ENCODE results near the gene JCAD.
"Not testable (repeated sequence)": the region's sequence is repeated elsewhere in the genome, so short reads cannot be mapped to it uniquely, and the experiment has no call there.

Gene JCAD

GRCh38 chr10:30059209-30060107 is at the start of gene JCAD:
TSS of gene JCAD (minus strand) at chr10:30059586. CDS start at chr10:30047812, 11,774 bp downstream.
- peak; percentile 37 to 93 (median 64) for DNase-seq
- intact Hi-C loops (cut with DNase I), result no loop called here

GRCh38 chr10:30106987-30107386 is 47.6 kb upstream of the JCAD start:
- DNase-seq, result no peak
- intact Hi-C loops (cut with DNase I), result no loop called here

GRCh38 chr10:30103595-30104320 is 44.4 kb upstream of the JCAD start:
- intact Hi-C loops (cut with DNase I), result no loop called here
- no peak for DNase-seq

DNA sequence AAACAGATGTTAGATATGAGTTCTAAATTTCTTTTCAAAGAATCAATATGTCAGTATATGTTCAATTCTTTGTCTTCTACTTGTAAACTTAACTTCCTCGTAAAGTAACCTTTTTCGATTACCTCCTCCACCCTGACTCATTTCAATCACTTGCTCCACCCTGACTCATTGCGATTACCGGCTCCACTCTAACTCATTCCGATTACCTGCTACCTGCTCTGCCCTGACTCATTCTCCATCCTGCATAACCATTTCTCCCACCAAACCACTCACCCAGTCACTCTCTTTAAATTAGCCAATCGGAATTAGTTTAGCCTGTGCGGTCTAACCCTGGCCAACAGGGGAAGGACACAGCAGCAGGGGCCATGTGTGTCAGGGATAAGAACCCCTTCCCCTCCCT is 40.3 kb upstream of the JCAD start:
- intact Hi-C loops (cut with DNase I); DNase-seq: not testable (repeated sequence)

- intact Hi-C loops (cut with DNase I), result no loop called here
These were observed 39.7 kb upstream of the JCAD start for GRCh38 chr10:30099101-30099500.

GRCh38 chr10:30098629-30099028 is 39.2 kb upstream of the JCAD start:
- DNase-seq, result no peak
- intact Hi-C loops (cut with DNase I), result no loop called here

More at GRCh38 chr10:30099101-30099500, 39.7 kb upstream of the JCAD start:
- no peak for DNase-seq

DNA sequence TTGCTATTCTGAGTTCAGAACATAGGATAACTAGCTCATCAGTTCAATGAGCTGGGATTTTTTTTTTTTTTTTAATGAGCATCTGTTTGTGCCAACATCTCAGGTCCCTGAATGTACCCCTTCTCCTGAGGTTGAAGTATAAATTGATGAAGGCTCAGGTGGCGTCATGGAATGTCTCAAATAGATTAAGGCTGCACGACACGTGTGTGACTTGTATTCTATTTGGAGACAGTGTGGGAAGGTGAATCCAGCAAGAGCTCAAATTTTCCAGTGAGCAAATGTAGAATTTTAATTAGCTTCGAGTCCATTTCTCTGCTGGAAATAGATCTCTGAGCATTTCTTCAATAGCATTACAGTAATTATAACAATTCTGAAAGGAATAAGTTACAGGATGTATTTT is 37.2 kb upstream of the JCAD start:
- DNase-seq, result no peak
- intact Hi-C loops (cut with DNase I), result no loop called here

GRCh38 chr10:30095631-30096422 is 36.4 kb upstream of the JCAD start:
- no peak for DNase-seq
- intact Hi-C loops (cut with DNase I), result no loop called here

DNA sequence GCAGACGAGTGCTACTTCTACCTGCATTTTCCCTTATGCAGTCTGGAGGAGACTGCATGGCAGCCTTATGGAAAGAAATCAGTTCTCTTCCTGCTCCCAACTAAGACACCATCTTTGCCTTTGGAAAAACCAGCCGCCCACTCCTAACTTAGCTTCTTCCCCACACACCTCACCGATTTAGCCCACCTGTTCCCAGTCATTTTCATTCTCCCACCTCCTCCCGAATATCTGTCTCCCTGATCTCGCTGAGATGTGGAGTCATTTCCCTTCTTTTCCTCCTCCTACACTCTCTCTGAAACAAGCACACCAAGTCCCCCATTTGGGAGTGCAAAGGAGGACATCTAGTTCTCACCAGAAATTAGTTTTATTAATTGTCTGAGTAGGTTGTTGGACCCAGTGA is 35.2 kb upstream of the JCAD start:
- intact Hi-C loops (cut with DNase I), result no loop called here
- no peak for DNase-seq

- no peak for DNase-seq
- intact Hi-C loops (cut with DNase I), result no loop called here
These were observed 34.0 kb upstream of the JCAD start for GRCh38 chr10:30093303-30093950.

- intact Hi-C loops (cut with DNase I), result no loop called here
- peak in 2 of 10 donors; percentile 16 to 22 for DNase-seq
These were observed 32.9 kb upstream of the JCAD start for GRCh38 chr10:30092151-30092790.

DNA sequence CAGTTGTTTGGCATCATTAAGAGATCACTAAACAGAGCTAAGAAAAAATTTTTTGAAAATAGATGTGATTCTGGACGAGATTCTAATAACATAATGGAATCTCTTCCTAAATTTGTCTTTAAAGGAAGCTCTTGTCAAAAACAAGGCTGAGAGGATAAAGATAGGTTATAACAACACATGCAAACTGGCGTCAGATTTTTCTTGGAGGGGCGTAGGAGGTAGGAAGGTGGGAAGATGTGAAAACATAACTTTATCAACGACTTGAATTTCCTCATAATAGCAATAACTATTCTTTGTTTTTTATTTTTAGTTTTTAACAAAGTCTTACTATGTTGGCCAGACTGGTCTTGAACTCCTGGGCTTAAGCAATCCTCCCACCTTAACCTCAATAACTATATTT is 31.8 kb upstream of the JCAD start:
- intact Hi-C loops (cut with DNase I), result no loop called here
- no peak for DNase-seq

GRCh38 chr10:30088178-30088577 is 28.8 kb upstream of the JCAD start:
- DNase-seq, result no peak
- intact Hi-C loops (cut with DNase I), result no loop called here

DNA sequence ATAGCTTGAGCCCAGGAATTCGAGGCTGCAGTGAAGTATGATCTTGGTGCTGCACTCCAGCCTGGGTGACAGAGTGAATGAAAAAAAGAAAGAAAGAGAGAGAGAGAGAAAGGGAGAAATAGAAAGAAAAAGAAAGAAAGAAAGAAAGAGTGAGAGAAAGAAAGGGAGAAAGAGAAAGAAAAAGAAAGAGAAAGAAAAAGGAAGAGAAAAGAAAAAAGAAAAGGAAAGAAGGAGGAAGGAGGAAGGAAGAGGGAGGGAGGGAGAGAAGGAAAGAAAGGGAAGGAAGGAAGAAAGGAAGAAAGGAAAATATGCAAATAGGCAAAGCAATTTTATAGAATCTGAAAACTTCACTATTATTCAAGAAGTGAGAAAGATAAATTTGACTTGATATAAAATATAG is 24.5 kb upstream of the JCAD start:
- intact Hi-C loops (cut with DNase I), result no loop called here
- DNase-seq, result no peak

GRCh38 chr10:30081182-30081581 is 21.8 kb upstream of the JCAD start:
- intact Hi-C loops (cut with DNase I), result no loop called here
- DNase-seq, result no peak

DNA sequence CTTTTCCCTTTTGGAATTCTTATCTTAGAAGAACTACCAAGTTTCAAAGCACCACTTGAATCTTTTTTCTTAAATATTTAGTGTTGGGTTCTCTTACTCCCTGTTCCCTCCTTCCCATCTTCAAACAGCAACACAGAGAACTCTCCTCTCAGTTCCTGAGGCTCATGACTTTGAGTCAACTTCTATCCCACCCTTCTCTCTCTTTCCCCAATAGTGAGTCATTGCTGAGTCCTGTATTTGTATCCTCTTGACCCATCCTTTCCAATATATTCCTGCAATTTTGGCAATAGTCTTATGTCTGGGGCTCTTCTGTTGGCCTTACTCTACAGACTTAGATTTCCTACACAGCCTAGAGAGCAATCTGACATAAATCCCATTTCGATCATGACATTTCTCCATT is 20.8 kb upstream of the JCAD start:
- intact Hi-C loops (cut with DNase I), result no loop called here
- DNase-seq, result no peak

DNA sequence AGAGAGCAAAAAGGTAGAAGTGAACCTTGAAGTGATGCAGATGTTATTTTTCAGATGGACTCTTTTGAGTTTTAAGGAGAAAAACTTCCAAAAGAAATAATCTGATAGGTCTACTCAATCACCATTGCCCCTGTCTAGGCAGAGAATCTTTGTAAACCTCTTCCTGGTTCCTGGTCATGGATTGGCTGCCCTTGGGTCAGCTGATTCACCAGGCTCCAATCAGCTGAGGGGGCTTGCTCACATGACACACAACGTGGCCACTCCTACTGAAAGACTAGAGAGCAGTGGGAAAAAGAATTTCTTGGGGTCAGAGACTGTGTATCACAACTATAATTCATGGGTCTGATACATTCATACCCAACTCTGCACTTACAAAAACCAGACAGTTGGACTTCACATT is 20.0 kb upstream of the JCAD start:
- DNase-seq, result no peak
- intact Hi-C loops (cut with DNase I), result no loop called here

- DNase-seq, result no peak
- intact Hi-C loops (cut with DNase I), result no loop called here
These were observed 16.1 kb upstream of the JCAD start for GRCh38 chr10:30075481-30075880.

DNA sequence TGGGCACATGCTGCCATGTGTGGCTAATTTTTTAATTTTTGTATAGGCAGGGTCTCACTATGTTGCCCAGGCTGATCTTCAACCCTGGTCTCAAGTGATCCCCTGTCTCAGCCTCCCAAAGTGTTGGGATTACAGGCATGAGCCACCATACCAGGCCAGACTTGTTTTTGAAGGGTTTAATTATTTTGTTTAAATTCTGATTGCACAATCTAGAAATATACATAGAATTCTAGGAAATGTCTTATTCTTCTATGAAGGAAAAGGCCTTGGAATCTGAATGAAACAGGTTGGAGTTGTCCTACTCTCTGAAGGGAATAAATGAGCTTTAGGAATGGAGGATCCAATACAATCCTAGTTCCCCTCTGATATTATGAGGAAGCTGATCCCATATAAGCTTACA is 15.5 kb upstream of the JCAD start:
- no peak for DNase-seq
- intact Hi-C loops (cut with DNase I), result no loop called here

DNA sequence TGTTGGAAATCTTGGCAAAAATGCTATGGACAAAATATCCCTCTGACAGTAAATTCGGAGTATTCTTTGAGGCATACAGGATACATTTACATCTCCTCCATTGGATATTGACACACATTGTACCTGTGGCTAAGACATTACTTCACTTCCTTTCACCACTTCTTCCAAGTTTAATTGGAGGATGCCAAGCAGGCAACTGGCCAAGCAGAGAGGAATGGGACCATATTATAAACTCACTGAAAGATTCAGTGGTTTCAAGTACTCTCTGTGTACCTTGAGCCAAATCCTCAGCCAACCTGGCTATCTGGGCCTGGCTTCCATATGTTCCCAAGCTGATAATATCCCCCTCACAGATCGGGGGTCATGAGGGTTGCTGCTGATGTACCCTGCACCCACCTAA is 14.7 kb upstream of the JCAD start:
- no peak for DNase-seq

More for the DNA sequence above, 14.7 kb upstream of the JCAD start:
- intact Hi-C loops (cut with DNase I), result no loop called here

Measured in posterior cingulate gyrus (tissue), 11 donors.